ENCODE data around the gene TMEM132D. TPM values are rescaled to one million over a fixed set of nuclear protein-coding genes. Genes with fewer than 3 reads are reported as not detected.

The TMEM132D gene
- total and polyA plus RNA-seq, 4 donors, result 0.01 to 0.14 (median 0.08) TPM

GRCh38 chr12:129179941-129180553 is 723.8 kb downstream of the TMEM132D start:
- WGBS, result 72% methylated on average over 7 of the region's 7 CpGs
- no peak for TF ChIP-seq CTCF (IDR thresholded peaks at IDR 0.05; ENCODE audit: low read depth, low read length, missing input control)
- TF ChIP-seq HNF4A (conservative IDR thresholded peaks at IDR 0.05), result peak in 1 of 2 donors; percentile 9
- TF ChIP-seq TAF1 (conservative IDR thresholded peaks at IDR 0.05), result no peak
- Histone ChIP-seq H3K27ac (ENCODE audit: low read depth in 1 of 2, low read length in 2 of 2) (no peak overlapping the region), H3K4me1 (ENCODE audit: control insufficient read depth in 4 of 4, insufficient read depth in 4 of 4, low read length in 3 of 4) (no peaks in the 10 kb centered on the region), H3K9ac (ENCODE audit: low read depth in 1 of 2, low read length in 2 of 2) (no peak overlapping the region), H3K27me3 (ENCODE audit: control insufficient read depth in 4 of 4, insufficient read depth in 4 of 4, low read length in 3 of 4) (no peaks in the 10 kb centered on the region), H3K36me3 (ENCODE audit: control insufficient read depth in 4 of 4, insufficient read depth in 3 of 4, low read depth in 1 of 4, low read length in 3 of 4) (no peaks in the 10 kb centered on the region), H3K9me3 (ENCODE audit: control insufficient read depth in 4 of 4, low read length in 3 of 4) (no peaks in the 10 kb centered on the region), H3K4me3 (ENCODE audit: low read depth in 1 of 3, low read length in 3 of 3) (no peak overlapping the region)
- no peak for DNase-seq (ENCODE audit: low spot score)

DNA sequence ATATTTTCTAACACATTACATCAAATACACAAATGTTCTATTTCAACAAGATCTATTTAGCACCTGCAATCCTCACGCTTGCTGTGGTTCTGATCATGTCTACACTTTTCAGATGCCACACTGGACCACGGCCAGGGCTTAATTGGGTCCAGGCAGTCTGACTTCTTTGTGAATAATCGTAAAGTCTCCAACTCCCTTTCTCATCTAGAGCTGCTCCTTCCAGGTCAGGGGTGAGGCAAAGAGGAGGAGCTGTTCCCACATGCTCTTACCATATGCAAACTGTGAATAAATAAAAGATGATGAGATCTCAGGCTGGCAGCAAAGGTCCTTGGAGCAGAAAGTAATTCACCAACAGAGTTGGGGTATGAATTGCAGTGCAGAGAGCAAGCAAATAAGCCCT is 733.9 kb downstream of the TMEM132D start:
- no peak overlapping the region for H3K9ac ChIP-seq (ENCODE audit: low read depth in 1 of 2, low read length in 2 of 2)
- no peak overlapping the region for H3K4me3 ChIP-seq (ENCODE audit: low read depth in 1 of 3, low read length in 3 of 3)
- H3K36me3 ChIP-seq (ENCODE audit: control insufficient read depth in 4 of 4, insufficient read depth in 3 of 4, low read depth in 1 of 4, low read length in 3 of 4), result no peaks in the 10 kb centered on the region
- TF ChIP-seq RAD21 (IDR thresholded peaks at IDR 0.05), result no peak
- no peak for TF ChIP-seq FOXA1 (IDR thresholded peaks at IDR 0.05)
- TF ChIP-seq HNF4A (conservative IDR thresholded peaks at IDR 0.05), result no peak
- no peak for TF ChIP-seq REST (IDR thresholded peaks at IDR 0.05)
- no peak for TF ChIP-seq GABPA (IDR thresholded peaks at IDR 0.05 in 1 of 2, conservative IDR thresholded peaks at IDR 0.05 in 1 of 2)
- TF ChIP-seq ATF3 (IDR thresholded peaks at IDR 0.05), result no peak
- no peak for TF ChIP-seq HNF4G (IDR thresholded peaks at IDR 0.05)
- TF ChIP-seq EGR1 (IDR thresholded peaks at IDR 0.05; ENCODE audit: low read depth in 2 of 2), result no peak
- TF ChIP-seq NR2F2 (IDR thresholded peaks at IDR 0.05), result no peak
- TF ChIP-seq RXRA (IDR thresholded peaks at IDR 0.05), result no peak
- no peak for TF ChIP-seq JUND (IDR thresholded peaks at IDR 0.05)
- TF ChIP-seq CTCF (IDR thresholded peaks at IDR 0.05; ENCODE audit: low read depth, low read length, missing input control), result no peak
- TF ChIP-seq FOXA2 (IDR thresholded peaks at IDR 0.05), result no peak
- TF ChIP-seq TAF1 (conservative IDR thresholded peaks at IDR 0.05), result no peak
- no peak for TF ChIP-seq YY1 (IDR thresholded peaks at IDR 0.05)
- WGBS, result 69% methylated on average over 3 of the region's 3 CpGs
- DNase-seq (ENCODE audit: low spot score), result no peak
- H3K27ac ChIP-seq (ENCODE audit: low read depth in 1 of 2, low read length in 2 of 2), result no peak overlapping the region
- no peaks in the 10 kb centered on the region for H3K4me1 ChIP-seq (ENCODE audit: control insufficient read depth in 4 of 4, insufficient read depth in 4 of 4, low read length in 3 of 4)
- H3K27me3 ChIP-seq (ENCODE audit: control insufficient read depth in 4 of 4, insufficient read depth in 4 of 4, low read length in 3 of 4), result peaks cover 0 to 3% (median 0%) of the 10 kb centered on the region in 4 donors
- H3K9me3 ChIP-seq (ENCODE audit: control insufficient read depth in 4 of 4, low read length in 3 of 4), result peaks cover 0 to 2% (median 0%) of the 10 kb centered on the region in 4 donors

All from liver (tissue), 9 donors.